Mucosa of descending colon (tissue), 3 donors: ENCODE results near the gene TMPRSS5. TPM values are rescaled to one million over a fixed set of nuclear protein-coding genes. Genes with fewer than 3 reads are reported as not detected.

Source experiments
- ATAC-seq: fragments of 200-7000 bp; cut with Tn5 transposase; one replicate; pipeline ENCODE4 v1.9.1; 2020; ENCODE audit warnings: mild to moderate bottlenecking, moderate library complexity
- DNase-seq, 3 donors: peaks; one replicate each; pipeline ENCODE4 v3.0.0-alpha.2; 2020
- H3K36me3 ChIP-seq: fragments of 200-600 bp; one replicate; pipeline ENCODE4 v1.8.0; 2021; ENCODE audit warnings: low read depth, mild to moderate bottlenecking
- H3K4me1 ChIP-seq: fragments of 200-600 bp; one replicate; pipeline ENCODE4 v1.8.0; 2021; ENCODE audit warnings: low read depth, mild to moderate bottlenecking
- H3K4me3 ChIP-seq: fragments of 200-600 bp; one replicate; pipeline ENCODE4 v1.8.0; 2021; ENCODE audit warnings: mild to moderate bottlenecking
- H3K9me3 ChIP-seq: fragments of 200-600 bp; one replicate; pipeline ENCODE4 v1.8.0; 2021; ENCODE audit warnings: mild to moderate bottlenecking
- intact Hi-C, 2 donors: fragments of 100-400 bp; cut with DNase I in 1 of 2; cut with micrococcal nuclease in 1 of 2; formaldehyde crosslinking; loops; one replicate each; pipeline versions ENCODE4 v1.11.0 to v1.11.1; 2022; cut with DNase I, micrococcal nuclease
- total RNA-seq, 3 donors: library from RNA; stranded (reverse); fragmentation: NEBNext Ultra II Directional in 2 of 3; extraction: Animal tissue kit (Norgen Biotek cat#: 25700) in 2 of 3; gene quantifications; one replicate each; pipeline versions ENCODE4 v1.2.1 to v1.2.4, GENCODE V29; 2021 to 2023
- TF ChIP-seq, protein P1 (sequence below): fragments of 200-600 bp; IDR thresholded peaks from one replicate; pipeline ENCODE4 v1.8.0; 2022; ENCODE audit warnings: antibody characterized with exemption, mild to moderate bottlenecking
- donor health status: DM: no; HTN: no; CAD: no; lungs with moderate emphysema.
- donor health status: DM: no; HTN: no; CAD: no.
- donor health status: DM: no; HTN: yes; CAD: no.

The TMPRSS5 gene
- total RNA-seq, 3 donors from 2014 or later = 0.70 to 1.6 (median 0.81) TPM

DNA sequence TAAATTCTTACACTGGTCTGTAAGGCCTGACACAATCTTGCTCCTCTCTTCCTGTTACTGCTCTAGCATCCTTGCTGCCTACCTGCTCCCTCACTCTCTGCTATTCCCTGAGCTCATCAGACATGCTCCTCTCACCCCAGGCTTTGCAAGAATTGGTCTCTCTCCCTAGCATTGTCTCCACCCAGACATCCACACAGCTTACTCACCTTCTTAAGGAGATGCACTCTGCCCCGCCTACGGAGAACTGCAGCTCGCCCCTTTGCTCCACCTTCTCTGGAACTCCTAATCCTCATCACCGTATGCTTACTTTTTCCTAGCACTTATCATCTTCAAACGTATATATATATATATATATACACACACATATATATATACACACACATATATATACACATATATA is 23.3 kb upstream of the TMPRSS5 start:
- Histone ChIP-seq H3K4me3 (no peak overlapping the region), H3K36me3 (no peaks in the 10 kb centered on the region), H3K4me1 (no peaks in the 10 kb centered on the region), H3K9me3 (no peaks in the 10 kb centered on the region)
- no peak for ATAC-seq
- no peak for DNase-seq
- TF ChIP-seq, protein P1, sequence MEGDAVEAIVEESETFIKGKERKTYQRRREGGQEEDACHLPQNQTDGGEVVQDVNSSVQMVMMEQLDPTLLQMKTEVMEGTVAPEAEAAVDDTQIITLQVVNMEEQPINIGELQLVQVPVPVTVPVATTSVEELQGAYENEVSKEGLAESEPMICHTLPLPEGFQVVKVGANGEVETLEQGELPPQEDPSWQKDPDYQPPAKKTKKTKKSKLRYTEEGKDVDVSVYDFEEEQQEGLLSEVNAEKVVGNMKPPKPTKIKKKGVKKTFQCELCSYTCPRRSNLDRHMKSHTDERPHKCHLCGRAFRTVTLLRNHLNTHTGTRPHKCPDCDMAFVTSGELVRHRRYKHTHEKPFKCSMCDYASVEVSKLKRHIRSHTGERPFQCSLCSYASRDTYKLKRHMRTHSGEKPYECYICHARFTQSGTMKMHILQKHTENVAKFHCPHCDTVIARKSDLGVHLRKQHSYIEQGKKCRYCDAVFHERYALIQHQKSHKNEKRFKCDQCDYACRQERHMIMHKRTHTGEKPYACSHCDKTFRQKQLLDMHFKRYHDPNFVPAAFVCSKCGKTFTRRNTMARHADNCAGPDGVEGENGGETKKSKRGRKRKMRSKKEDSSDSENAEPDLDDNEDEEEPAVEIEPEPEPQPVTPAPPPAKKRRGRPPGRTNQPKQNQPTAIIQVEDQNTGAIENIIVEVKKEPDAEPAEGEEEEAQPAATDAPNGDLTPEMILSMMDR = no peak
- intact Hi-C loops = loop anchor here in 1 of 2 donors (5.0 kb wide), 1 partner anchor 422 kb away; no protein-coding TSS in a partner anchor

DNA sequence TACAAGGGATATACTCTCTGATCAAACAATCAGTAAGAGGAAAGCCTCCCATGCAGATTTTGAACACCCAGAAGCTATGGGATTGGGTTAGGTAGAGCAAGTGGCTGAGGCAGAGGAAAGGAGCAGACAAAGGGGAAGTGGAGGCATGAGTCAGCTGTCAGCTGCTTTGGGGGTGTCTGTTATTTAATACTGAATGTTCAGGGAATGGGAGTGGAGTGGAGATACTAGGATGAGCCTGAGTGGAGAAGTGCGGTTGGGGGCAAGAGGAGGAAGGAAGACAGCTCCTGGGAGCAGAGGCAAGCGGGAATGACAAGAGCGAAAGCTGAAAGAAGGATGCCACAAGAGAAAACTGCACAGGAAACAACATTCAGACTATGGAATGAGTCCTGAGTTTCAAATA is 22.7 kb upstream of the TMPRSS5 start:
- ATAC-seq (no peak), DNase-seq (no peak)
- H3K4me3 ChIP-seq = no peak overlapping the region
- no peaks in the 10 kb centered on the region for H3K4me1 ChIP-seq
- H3K36me3 ChIP-seq = no peaks in the 10 kb centered on the region
- H3K9me3 ChIP-seq = no peaks in the 10 kb centered on the region
- intact Hi-C loops = loop anchor here in 1 of 2 donors (5.0 kb wide), 1 partner anchor 422 kb away; no protein-coding TSS in a partner anchor
- TF ChIP-seq, protein P1 = no peak

GRCh38 chr11:113725913-113726312 is 19.8 kb upstream of the TMPRSS5 start:
- Histone ChIP-seq H3K4me3 (no peak overlapping the region), H3K36me3 (no peaks in the 10 kb centered on the region), H3K9me3 (no peaks in the 10 kb centered on the region), H3K4me1 (no peaks in the 10 kb centered on the region)
- peak; percentile 91 for ATAC-seq
- intact Hi-C loops = loop anchor here in 1 of 2 donors (5.0 kb wide), 1 partner anchor 419 kb away; no protein-coding TSS in a partner anchor
- TF ChIP-seq, protein P1 = no peak
- DNase-seq = peak in 1 of 3 donors; percentile 7

- H3K36me3 ChIP-seq = no peaks in the 10 kb centered on the region
- ATAC-seq (no peak), DNase-seq (no peak)
- TF ChIP-seq, protein P1 = no peak
- H3K9me3 ChIP-seq = no peaks in the 10 kb centered on the region
- no peaks in the 10 kb centered on the region for H3K4me1 ChIP-seq
- intact Hi-C loops = loop anchor here in 1 of 2 donors (5.0 kb wide), 1 partner anchor 418 kb away; no protein-coding TSS in a partner anchor
- H3K4me3 ChIP-seq = no peak overlapping the region
These were observed 19.3 kb upstream of the TMPRSS5 start for GRCh38 chr11:113725407-113725806.

GRCh38 chr11:113724778-113725177 is 18.7 kb upstream of the TMPRSS5 start:
- intact Hi-C loops = loop anchor here in 1 of 2 donors (5.0 kb wide), 1 partner anchor 417 kb away; no protein-coding TSS in a partner anchor
- DNase-seq (no peak), ATAC-seq (no peak)
- no peaks in the 10 kb centered on the region for H3K36me3 ChIP-seq
- TF ChIP-seq, protein P1 = no peak
- no peaks in the 10 kb centered on the region for H3K4me1 ChIP-seq
- no peaks in the 10 kb centered on the region for H3K9me3 ChIP-seq
- no peak overlapping the region for H3K4me3 ChIP-seq

DNA sequence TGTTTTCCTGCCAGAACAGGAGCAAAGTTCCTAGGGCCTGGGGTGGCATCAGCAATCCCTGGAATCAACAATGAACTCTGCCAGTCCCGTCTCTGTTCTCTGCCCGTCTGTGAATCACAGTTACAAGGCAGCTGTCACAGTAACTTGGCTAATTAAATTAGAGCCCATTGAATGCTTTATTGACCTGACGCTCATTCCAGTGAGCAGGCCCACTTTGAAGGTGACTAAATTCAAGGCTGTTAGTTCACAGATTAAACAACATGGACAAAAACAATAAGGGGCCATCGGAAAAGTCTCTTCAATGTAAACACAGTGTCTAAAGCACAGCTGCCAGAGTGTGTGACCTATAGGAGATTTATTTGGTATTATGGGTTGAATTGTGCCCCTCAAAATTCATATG is 17.7 kb upstream of the TMPRSS5 start:
- DNase-seq (no peak), ATAC-seq (no peak)
- Histone ChIP-seq H3K9me3 (no peaks in the 10 kb centered on the region), H3K36me3 (no peaks in the 10 kb centered on the region), H3K4me1 (no peaks in the 10 kb centered on the region), H3K4me3 (no peak overlapping the region)
- intact Hi-C loops = no loop called here
- TF ChIP-seq, protein P1 = no peak
